Natural killer cell (primary cell): ENCODE data around the gene NAALADL2. TPM values are rescaled to one million over a fixed set of nuclear protein-coding genes. Genes with fewer than 3 reads are reported as not detected.

Source experiments
- ATAC-seq, 3 donors: fragments of 150-1000 bp in 2 of 3; fragments of 200-7000 bp in 1 of 3; cut with Tn5 transposase; 1 replicate in 1 of 3; 2 replicates in 2 of 3; pipeline ENCODE4 v1.10.0; 2021; ENCODE audit warnings: mild to moderate bottlenecking in 2 of 3, moderate library complexity in 2 of 3
- DNase-seq, 2 donors: peaks; one replicate each; pipeline versions ENCODE4 v3.0.0 to v3.0.0-alpha.2; 2013 to 2021; ENCODE audit warnings: mixed read lengths in 1 of 2
- H3K27ac ChIP-seq: one replicate; pipeline ENCODE4 v1.5.1; 2013; ENCODE audit warnings: mild to moderate bottlenecking, low read length
- H3K27me3 ChIP-seq: one replicate; pipeline ENCODE4 v1.6.1; 2013; ENCODE audit warnings: low read length; ENCODE audit not compliant: control insufficient read depth, insufficient read depth
- H3K36me3 ChIP-seq: one replicate; pipeline ENCODE4 v1.6.1; 2013; ENCODE audit warnings: low read length; ENCODE audit not compliant: control insufficient read depth, insufficient read depth
- H3K4me1 ChIP-seq: one replicate; pipeline ENCODE4 v1.6.1; 2013; ENCODE audit warnings: low read length; ENCODE audit not compliant: control insufficient read depth, insufficient read depth
- H3K4me3 ChIP-seq: one replicate; pipeline ENCODE4 v1.5.1; 2013; ENCODE audit warnings: low read length
- H3K9me3 ChIP-seq: one replicate; pipeline ENCODE4 v1.6.1; 2013; ENCODE audit warnings: low read length; ENCODE audit not compliant: control insufficient read depth, insufficient read depth
- H3K27ac Mint-ChIP-seq, 2 donors: one replicate each; pipeline ENCODE4 v1.8.0; 2022; ENCODE audit warnings: mild to moderate bottlenecking in 2 of 2, mixed read lengths in 2 of 2, moderate library complexity in 1 of 2
- H3K27me3 Mint-ChIP-seq, 2 donors: one replicate each; pipeline ENCODE4 v1.8.0; 2022; ENCODE audit warnings: low read depth in 2 of 2, mixed read lengths in 2 of 2
- H3K36me3 Mint-ChIP-seq: one replicate; pipeline ENCODE4 v1.8.0; 2022; ENCODE audit warnings: mixed read lengths
- H3K4me1 Mint-ChIP-seq, 2 donors: one replicate each; pipeline ENCODE4 v1.8.0; 2022; ENCODE audit warnings: mixed read lengths in 2 of 2
- H3K4me3 Mint-ChIP-seq: one replicate; pipeline ENCODE4 v1.8.0; 2022; ENCODE audit warnings: mild to moderate bottlenecking, moderate library complexity, mixed read lengths
- H3K9me3 Mint-ChIP-seq, 2 donors: one replicate each; pipeline ENCODE4 v1.8.0; 2022; ENCODE audit warnings: mixed read lengths in 2 of 2
- CTCF ChIP-seq: fragments of 200-600 bp; IDR thresholded peaks from one replicate; pipeline ENCODE4 v1.8.0; 2022; ENCODE audit warnings: antibody characterized with exemption
- WGBS: methylation state at CpG from one replicate; pipeline ENCODE4 v1.1.7; 2013; ENCODE audit warnings: missing lambda C conversion rate; ENCODE audit not compliant: insufficient coverage; 5-methylcytosine and 5-hydroxymethylcytosine counted together
- intact Hi-C: fragments of 100-400 bp; cut with micrococcal nuclease; formaldehyde crosslinking; loops from one replicate; pipeline ENCODE4 v1.14.2; 2022
- total RNA-seq, 4 donors: library from RNA; stranded (reverse); fragments of 120-200 nt in 1 of 4; gene quantifications; one replicate each; pipeline versions ENCODE4 v1.2.3 to v1.2.4, GENCODE V29; 2013 to 2022

Gene NAALADL2
- total RNA-seq, 3 donors from 2014 or later (not counting 1 experiment from before 2014, with no cell fraction given): not detected

GRCh38 chr3:175105066-175105465, 245.9 kb downstream of the NAALADL2 start:
- Mint-ChIP-seq H3K27ac (no peak overlapping the region), H3K4me1 (no peaks in the 10 kb centered on the region), H3K27me3 (no peaks in the 10 kb centered on the region), H3K4me3 (no peak overlapping the region), H3K36me3 (peaks cover 5% of the 10 kb centered on the region), H3K9me3 (peaks cover 7 to 14% of the 10 kb centered on the region in 2 donors)
- ATAC-seq: no peak
- no peak for DNase-seq
- Histone ChIP-seq H3K27me3 (no peaks in the 10 kb centered on the region), H3K27ac (no peak overlapping the region), H3K4me3 (no peak overlapping the region), H3K4me1 (no peaks in the 10 kb centered on the region), H3K36me3 (no peaks in the 10 kb centered on the region), H3K9me3 (no peaks in the 10 kb centered on the region)
- no peak for TF ChIP-seq CTCF
- intact Hi-C loops: no loop called here

DNA sequence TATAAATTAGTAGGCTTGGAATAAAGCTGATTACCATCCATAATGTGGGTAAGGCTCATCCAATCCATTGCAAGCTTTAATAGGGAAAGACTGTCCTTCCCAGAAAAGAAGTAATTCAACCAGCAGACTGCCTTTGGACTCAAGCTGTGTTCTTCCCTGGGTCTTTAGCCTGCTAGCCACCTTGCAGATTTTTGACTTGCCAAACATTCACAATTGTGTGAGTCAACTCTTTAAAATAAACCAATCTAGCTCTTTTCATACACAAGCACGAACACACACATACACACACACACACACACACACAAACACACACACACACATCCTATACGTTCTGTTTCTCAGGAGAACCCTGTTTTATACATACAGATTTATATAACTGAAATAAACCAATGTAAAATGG, 248.1 kb downstream of the NAALADL2 start:
- Histone ChIP-seq H3K4me3 (no peak overlapping the region), H3K27ac (no peak overlapping the region), H3K9me3 (no peaks in the 10 kb centered on the region), H3K36me3 (no peaks in the 10 kb centered on the region), H3K27me3 (no peaks in the 10 kb centered on the region), H3K4me1 (no peaks in the 10 kb centered on the region)
- 67% methylated on average over 1 of the region's 2 CpGs for WGBS
- DNase-seq: no peak
- Mint-ChIP-seq H3K4me1 (no peaks in the 10 kb centered on the region), H3K9me3 (peaks cover 8 to 17% of the 10 kb centered on the region in 2 donors), H3K27me3 (no peaks in the 10 kb centered on the region), H3K27ac (no peak overlapping the region), H3K4me3 (no peak overlapping the region), H3K36me3 (peaks cover 5% of the 10 kb centered on the region)
- ATAC-seq: no peak
- intact Hi-C loops: no loop called here
- TF ChIP-seq CTCF: no peak

DNA sequence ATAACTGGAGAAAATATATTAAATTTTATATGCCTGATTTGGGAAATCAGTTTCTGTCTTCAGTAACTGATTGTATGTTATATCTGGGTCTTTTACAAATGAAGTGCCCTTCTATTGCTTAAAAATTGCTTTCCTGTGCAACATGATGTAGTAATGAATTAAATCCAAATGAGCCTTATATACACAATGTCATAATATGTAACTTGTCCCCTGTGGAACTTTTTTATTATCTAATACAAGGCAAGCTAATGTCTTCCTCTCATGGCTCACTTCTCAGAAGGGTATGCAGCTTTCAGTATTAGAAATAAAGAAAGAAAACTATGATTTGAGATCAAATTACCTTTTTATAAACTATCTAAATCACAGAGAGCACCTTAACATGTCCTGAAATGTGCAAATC, 248.9 kb downstream of the NAALADL2 start:
- Histone ChIP-seq H3K4me1 (no peaks in the 10 kb centered on the region), H3K27me3 (no peaks in the 10 kb centered on the region), H3K27ac (no peak overlapping the region), H3K4me3 (no peak overlapping the region), H3K36me3 (no peaks in the 10 kb centered on the region), H3K9me3 (no peaks in the 10 kb centered on the region)
- Mint-ChIP-seq H3K36me3 (peaks cover 5% of the 10 kb centered on the region), H3K27ac (no peak overlapping the region), H3K4me1 (no peaks in the 10 kb centered on the region), H3K9me3 (peaks cover 12 to 21% of the 10 kb centered on the region in 2 donors), H3K4me3 (no peak overlapping the region), H3K27me3 (no peaks in the 10 kb centered on the region)
- DNase-seq (no peak), ATAC-seq (no peak)
- intact Hi-C loops: no loop called here
- no peak for TF ChIP-seq CTCF

DNA sequence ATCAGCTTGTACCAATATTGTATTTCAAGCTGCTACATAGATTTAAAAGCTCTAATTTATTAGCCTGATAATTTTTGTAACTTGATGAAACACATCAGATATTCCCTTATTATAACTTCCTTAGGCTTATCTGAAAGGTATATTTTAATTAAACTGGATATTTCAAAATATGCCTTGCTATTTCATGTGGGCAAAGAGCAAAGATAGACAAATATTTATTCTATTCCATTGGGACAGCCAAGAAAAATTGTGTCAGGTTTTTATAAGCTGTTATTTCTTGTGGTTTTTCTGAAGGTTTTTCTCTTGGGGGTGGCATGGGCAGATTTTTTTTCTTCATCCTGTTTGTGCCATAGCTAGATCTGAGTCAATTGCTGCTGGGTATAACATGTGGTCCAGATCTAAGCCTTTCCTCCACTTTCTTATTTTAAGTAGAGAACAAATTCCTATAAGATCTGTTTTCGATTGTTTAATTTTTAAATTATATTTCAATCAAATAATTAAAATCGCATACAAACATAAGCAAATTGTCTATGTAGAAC, 249.5 kb downstream of the NAALADL2 start:
- H3K27ac ChIP-seq: no peak overlapping the region
- no peak for DNase-seq
- H3K36me3 ChIP-seq: no peaks in the 10 kb centered on the region
- no CpG with 5 or more reads among the region's 2 CpGs for WGBS
- no peaks in the 10 kb centered on the region for H3K4me1 Mint-ChIP-seq
- TF ChIP-seq CTCF: no peak
- ATAC-seq: no peak
- intact Hi-C loops: no loop called here
- no peaks in the 10 kb centered on the region for H3K27me3 Mint-ChIP-seq
- H3K27me3 ChIP-seq: no peaks in the 10 kb centered on the region
- H3K4me3 ChIP-seq: no peak overlapping the region
- no peaks in the 10 kb centered on the region for H3K4me1 ChIP-seq
- no peaks in the 10 kb centered on the region for H3K36me3 Mint-ChIP-seq
- no peaks in the 10 kb centered on the region for H3K9me3 ChIP-seq
- H3K4me3 Mint-ChIP-seq: no peak overlapping the region
- no peak overlapping the region for H3K27ac Mint-ChIP-seq
- peaks cover 12 to 17% of the 10 kb centered on the region in 2 donors for H3K9me3 Mint-ChIP-seq
